ENCODE measurements around the gene CFAP52.
"Not testable (repeated sequence)": the region's sequence is repeated elsewhere in the genome, so short reads cannot be mapped to it uniquely, and the experiment has no call there.

CFAP52 gene, protein sequence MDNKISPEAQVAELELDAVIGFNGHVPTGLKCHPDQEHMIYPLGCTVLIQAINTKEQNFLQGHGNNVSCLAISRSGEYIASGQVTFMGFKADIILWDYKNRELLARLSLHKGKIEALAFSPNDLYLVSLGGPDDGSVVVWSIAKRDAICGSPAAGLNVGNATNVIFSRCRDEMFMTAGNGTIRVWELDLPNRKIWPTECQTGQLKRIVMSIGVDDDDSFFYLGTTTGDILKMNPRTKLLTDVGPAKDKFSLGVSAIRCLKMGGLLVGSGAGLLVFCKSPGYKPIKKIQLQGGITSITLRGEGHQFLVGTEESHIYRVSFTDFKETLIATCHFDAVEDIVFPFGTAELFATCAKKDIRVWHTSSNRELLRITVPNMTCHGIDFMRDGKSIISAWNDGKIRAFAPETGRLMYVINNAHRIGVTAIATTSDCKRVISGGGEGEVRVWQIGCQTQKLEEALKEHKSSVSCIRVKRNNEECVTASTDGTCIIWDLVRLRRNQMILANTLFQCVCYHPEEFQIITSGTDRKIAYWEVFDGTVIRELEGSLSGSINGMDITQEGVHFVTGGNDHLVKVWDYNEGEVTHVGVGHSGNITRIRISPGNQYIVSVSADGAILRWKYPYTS

GRCh38 chr17:9576521-9577372 lies at the start of gene CFAP52:
Gene CFAP52 (plus strand): TSS chr17:9576642. CDS start chr17:9576696, 54 bp downstream.
- no peaks in the 10 kb centered on the region for H3K9me3 Mint-ChIP-seq
- H3K36me3 Mint-ChIP-seq: no peaks in the 10 kb centered on the region

DNA sequence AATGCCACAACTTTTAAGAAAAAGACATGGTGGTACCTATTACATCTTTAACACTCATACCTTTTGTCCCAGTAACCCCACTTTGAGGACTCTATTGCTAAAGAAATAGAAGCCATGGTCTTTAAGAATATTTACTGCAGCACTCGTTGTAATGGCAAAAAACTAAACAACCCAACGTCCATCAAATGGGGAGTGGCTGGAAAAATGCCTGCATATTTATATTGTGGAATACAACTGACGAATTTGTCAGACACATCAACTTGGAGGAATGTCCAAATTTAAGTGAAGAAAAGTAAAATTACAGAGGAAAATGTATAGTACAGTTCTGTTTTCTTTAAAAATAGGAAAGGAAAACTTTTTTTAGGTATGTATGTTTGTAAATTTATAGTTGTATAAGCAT lies 48.7 kb upstream of the CFAP52 start:
- Mint-ChIP-seq H3K4me3 (no peak overlapping the region), H3K27ac (no peak overlapping the region), H3K4me1 (no peaks in the 10 kb centered on the region), H3K9me3 (no peaks in the 10 kb centered on the region), H3K36me3 (peaks cover 14% of the 10 kb centered on the region), H3K27me3 (no peaks in the 10 kb centered on the region)
- no peak for ATAC-seq

More at GRCh38 chr17:9576521-9577372, at the start of gene CFAP52:
- H3K27me3 Mint-ChIP-seq: no peaks in the 10 kb centered on the region
- peak; percentile 73 for ATAC-seq
- H3K4me1 Mint-ChIP-seq: peaks cover 25% of the 10 kb centered on the region
- H3K4me3 Mint-ChIP-seq: peak within 1 kb of the TSS; percentile 89
- H3K27ac Mint-ChIP-seq: peak within 1 kb of the TSS; percentile 85

GRCh38 chr17:9529033-9529700 lies 47.3 kb upstream of the CFAP52 start:
- Mint-ChIP-seq H3K9me3 (no peaks in the 10 kb centered on the region), H3K27ac (no peak overlapping the region), H3K4me1 (no peaks in the 10 kb centered on the region), H3K27me3 (no peaks in the 10 kb centered on the region), H3K4me3 (no peak overlapping the region), H3K36me3 (peaks cover 14% of the 10 kb centered on the region)
- ATAC-seq: peak; percentile 64

DNA sequence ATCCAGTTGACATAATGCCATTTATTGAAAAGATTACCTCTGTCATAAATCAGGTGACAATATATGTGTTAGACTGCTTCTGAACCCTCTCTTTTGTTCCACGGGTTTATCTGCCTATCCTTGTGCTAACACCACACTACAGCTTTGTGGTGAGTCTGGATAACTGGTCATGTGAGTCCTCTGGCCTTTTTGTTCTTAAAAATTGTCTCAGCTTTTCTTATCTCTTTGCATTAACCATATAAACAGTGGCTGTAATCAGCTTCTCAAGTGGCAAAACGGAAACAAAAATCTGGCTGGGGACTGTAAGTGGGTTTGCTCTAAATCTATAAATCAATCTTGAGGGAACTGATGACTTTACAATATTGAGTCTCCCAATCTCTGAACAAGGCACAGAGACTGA lies 45.4 kb upstream of the CFAP52 start:
- no peaks in the 10 kb centered on the region for H3K9me3 Mint-ChIP-seq
- no peaks in the 10 kb centered on the region for H3K4me1 Mint-ChIP-seq
- H3K27me3 Mint-ChIP-seq: no peaks in the 10 kb centered on the region
- H3K27ac Mint-ChIP-seq: no peak overlapping the region
- no peak for ATAC-seq
- no peak overlapping the region for H3K4me3 Mint-ChIP-seq
- peaks cover 4% of the 10 kb centered on the region for H3K36me3 Mint-ChIP-seq

DNA sequence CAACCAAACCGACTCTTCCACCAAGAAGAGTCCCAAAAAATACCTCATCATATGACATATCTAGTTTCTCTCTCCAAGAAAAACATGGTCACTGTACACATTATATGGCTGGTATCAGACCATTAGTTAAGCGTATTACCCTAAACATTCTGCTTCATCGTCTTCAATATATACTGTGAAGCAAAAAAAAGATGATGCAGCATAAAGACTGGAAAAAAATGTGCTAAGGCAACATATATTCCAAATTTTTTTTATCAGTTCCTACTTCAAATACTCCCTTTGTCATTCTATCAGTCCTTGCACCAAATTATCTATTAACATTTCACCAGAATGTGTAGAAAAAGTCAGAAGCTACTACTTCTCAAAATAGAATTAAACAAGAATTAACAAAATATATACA lies 43.7 kb upstream of the CFAP52 start:
- no peak for ATAC-seq
- Mint-ChIP-seq H3K27me3 (no peaks in the 10 kb centered on the region), H3K4me3 (no peak overlapping the region), H3K9me3 (no peaks in the 10 kb centered on the region), H3K4me1 (no peaks in the 10 kb centered on the region), H3K27ac (no peak overlapping the region), H3K36me3 (no peaks in the 10 kb centered on the region)

GRCh38 chr17:9533441-9533840 lies 43.0 kb upstream of the CFAP52 start:
- H3K36me3 Mint-ChIP-seq: peaks cover under 1% of the 10 kb centered on the region
- H3K27ac Mint-ChIP-seq: no peak overlapping the region
- ATAC-seq: no peak
- H3K27me3 Mint-ChIP-seq: no peaks in the 10 kb centered on the region
- H3K9me3 Mint-ChIP-seq: no peaks in the 10 kb centered on the region
- no peak overlapping the region for H3K4me3 Mint-ChIP-seq
- no peaks in the 10 kb centered on the region for H3K4me1 Mint-ChIP-seq

GRCh38 chr17:9536061-9536460 lies 40.4 kb upstream of the CFAP52 start:
- Mint-ChIP-seq H3K27ac (no peak overlapping the region), H3K36me3 (peaks cover 25% of the 10 kb centered on the region), H3K9me3 (no peaks in the 10 kb centered on the region), H3K4me3 (no peak overlapping the region), H3K27me3 (no peaks in the 10 kb centered on the region), H3K4me1 (no peaks in the 10 kb centered on the region)
- ATAC-seq: no peak

DNA sequence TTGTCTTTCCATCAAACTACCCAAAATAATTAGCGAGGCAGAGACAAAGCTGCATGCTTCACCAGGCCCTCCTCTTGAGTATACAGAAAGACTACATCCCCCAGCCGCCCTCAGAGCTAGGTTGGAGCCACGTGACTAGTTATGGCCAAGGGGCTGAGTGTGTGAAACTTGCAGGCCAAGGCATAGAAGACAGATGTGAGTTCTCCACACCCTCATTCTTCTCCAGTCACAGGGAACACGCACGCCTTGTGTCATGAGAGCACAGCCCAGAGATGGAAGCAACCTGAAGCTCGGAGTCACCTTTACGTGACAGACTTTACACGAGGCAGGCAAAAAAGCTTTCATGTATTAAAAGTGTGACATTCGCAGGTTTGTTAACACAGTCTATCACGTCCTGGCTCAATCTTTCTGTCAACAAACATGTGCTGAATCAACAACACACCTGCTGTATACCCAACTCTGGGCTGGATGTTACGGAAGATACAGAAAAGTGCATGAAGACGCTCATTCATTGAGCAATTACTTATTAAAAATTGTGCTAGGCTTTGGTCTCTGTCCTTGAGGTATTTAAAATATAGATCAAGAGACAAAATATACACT lies 39.2 kb upstream of the CFAP52 start:
- Mint-ChIP-seq H3K4me1 (no peaks in the 10 kb centered on the region), H3K27me3 (no peaks in the 10 kb centered on the region), H3K9me3 (no peaks in the 10 kb centered on the region), H3K36me3 (peaks cover 29% of the 10 kb centered on the region), H3K27ac (no peak overlapping the region), H3K4me3 (no peak overlapping the region)
- ATAC-seq: no peak

- H3K27me3 Mint-ChIP-seq: no peaks in the 10 kb centered on the region
These were observed 37.8 kb upstream of the CFAP52 start for GRCh38 chr17:9538626-9539025.

DNA sequence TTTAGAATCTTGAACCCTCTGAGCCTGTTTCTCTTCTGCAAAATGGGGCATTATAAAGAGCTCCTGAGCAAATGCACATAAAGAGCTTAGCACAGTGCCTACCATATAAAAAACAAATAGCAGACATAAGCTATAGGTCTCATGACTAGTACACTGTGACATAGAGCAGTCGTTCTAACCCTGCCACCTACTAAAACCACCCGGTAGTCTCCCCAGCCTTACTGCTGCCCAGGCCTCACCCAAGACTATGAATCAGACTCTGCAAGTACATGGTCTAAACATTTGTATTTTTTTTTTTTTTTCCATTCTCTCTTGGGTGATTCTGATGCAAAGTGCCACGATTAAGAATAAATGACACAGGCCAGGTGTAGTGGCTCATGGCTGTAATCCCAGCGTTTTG lies 34.7 kb upstream of the CFAP52 start:
- Mint-ChIP-seq H3K36me3 (peaks cover 52% of the 10 kb centered on the region), H3K4me3 (no peak overlapping the region), H3K27ac (no peak overlapping the region), H3K9me3 (no peaks in the 10 kb centered on the region), H3K4me1 (no peaks in the 10 kb centered on the region), H3K27me3 (no peaks in the 10 kb centered on the region)
- ATAC-seq: no peak

More at GRCh38 chr17:9538626-9539025, 37.8 kb upstream of the CFAP52 start:
- Mint-ChIP-seq H3K4me3 (no peak overlapping the region), H3K9me3 (no peaks in the 10 kb centered on the region), H3K27ac (no peak overlapping the region), H3K36me3 (peaks cover 41% of the 10 kb centered on the region), H3K4me1 (no peaks in the 10 kb centered on the region)
- ATAC-seq: no peak

DNA sequence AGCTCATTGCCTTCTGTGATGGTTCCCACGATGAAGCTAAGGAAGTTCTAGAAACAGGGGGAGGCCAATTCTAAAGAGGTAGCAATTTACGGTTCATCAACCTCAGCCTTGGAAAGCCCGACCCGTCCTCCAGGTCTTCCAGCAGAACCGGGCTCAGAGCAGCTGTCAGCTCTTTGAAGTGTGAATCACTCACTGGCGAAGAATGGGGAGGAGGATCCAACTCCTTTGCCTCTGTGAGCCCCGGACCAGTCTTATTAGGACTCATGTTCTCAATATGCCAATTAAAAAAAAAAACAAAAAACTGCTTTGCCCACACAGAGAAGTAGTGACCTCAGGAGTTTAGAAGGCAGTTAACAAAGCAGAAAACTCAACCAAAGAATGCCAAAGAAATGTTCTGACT lies 32.2 kb upstream of the CFAP52 start:
- no peak overlapping the region for H3K27ac Mint-ChIP-seq
- no peaks in the 10 kb centered on the region for H3K4me1 Mint-ChIP-seq
- no peak for ATAC-seq
- H3K9me3 Mint-ChIP-seq: no peaks in the 10 kb centered on the region
- H3K4me3 Mint-ChIP-seq: no peak overlapping the region
- peaks cover 44% of the 10 kb centered on the region for H3K36me3 Mint-ChIP-seq
- H3K27me3 Mint-ChIP-seq: no peaks in the 10 kb centered on the region

DNA sequence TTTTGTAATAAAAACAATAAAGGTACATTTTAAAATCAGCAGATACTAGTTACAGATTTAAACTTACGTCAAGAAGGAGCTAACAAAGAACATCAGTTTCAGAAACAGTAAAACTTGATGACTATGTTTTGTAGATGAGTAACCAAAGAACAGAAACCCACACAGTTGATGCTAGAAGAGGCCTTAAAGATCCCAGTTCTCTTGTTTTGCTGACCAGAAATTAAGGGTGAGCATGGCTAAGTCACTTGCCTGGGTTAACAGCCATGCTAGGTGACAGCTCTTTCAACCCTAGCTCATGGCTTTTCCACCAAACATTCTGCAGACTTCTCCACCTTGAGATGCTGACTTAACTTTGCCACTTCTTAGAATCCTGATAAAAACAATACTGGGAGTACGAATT lies 27.2 kb upstream of the CFAP52 start:
- Mint-ChIP-seq H3K27me3 (no peaks in the 10 kb centered on the region), H3K4me1 (no peaks in the 10 kb centered on the region), H3K36me3 (peaks cover 33% of the 10 kb centered on the region), H3K27ac (no peak overlapping the region), H3K4me3 (no peak overlapping the region), H3K9me3 (no peaks in the 10 kb centered on the region)
- ATAC-seq: no peak

GRCh38 chr17:9553181-9553580 lies 23.3 kb upstream of the CFAP52 start:
- no peak for ATAC-seq
- no peaks in the 10 kb centered on the region for H3K27me3 Mint-ChIP-seq
- H3K27ac Mint-ChIP-seq: no peak overlapping the region
- no peaks in the 10 kb centered on the region for H3K4me1 Mint-ChIP-seq
- H3K9me3 Mint-ChIP-seq: no peaks in the 10 kb centered on the region
- no peak overlapping the region for H3K4me3 Mint-ChIP-seq
- peaks cover 40% of the 10 kb centered on the region for H3K36me3 Mint-ChIP-seq

DNA sequence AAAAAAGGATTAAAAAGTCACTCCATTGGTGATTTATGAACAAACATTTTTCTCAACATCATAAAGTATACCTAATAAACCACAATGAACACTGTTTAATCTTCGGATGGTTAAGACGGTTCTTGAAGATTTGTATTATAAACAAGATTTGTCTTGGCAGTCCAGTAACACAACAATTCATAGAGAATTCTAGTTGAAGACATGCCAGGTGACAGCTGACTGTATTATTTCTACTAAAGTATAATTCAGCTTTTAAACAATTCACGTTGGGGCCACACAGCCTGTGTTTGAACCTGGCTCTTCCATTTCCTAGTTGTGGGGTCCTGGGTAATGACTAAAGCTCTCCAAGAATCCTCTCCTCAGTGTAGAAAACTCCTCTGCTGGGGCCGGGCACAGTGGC lies 22.8 kb upstream of the CFAP52 start:
- no peaks in the 10 kb centered on the region for H3K9me3 Mint-ChIP-seq
- no peak overlapping the region for H3K27ac Mint-ChIP-seq
- peaks cover 44% of the 10 kb centered on the region for H3K36me3 Mint-ChIP-seq

GRCh38 chr17:9554715-9555114 lies 21.7 kb upstream of the CFAP52 start:
- ATAC-seq: not testable (repeated sequence)

More for the DNA sequence above, 22.8 kb upstream of the CFAP52 start:
- Mint-ChIP-seq H3K4me1 (no peaks in the 10 kb centered on the region), H3K4me3 (no peak overlapping the region), H3K27me3 (no peaks in the 10 kb centered on the region)
- ATAC-seq: no peak

More at GRCh38 chr17:9554715-9555114, 21.7 kb upstream of the CFAP52 start:
- H3K27ac Mint-ChIP-seq, H3K27me3 Mint-ChIP-seq, H3K4me3 Mint-ChIP-seq, H3K9me3 Mint-ChIP-seq, H3K4me1 Mint-ChIP-seq: not testable (repeated sequence)
- H3K36me3 Mint-ChIP-seq: peaks cover 42% of the 10 kb centered on the region
